C4-2B (cell line): Measurements from ENCODE around the gene REPS1.

ENCODE experiments used
- CTCF ChIP-seq: fragments of 450-650 bp; conservative IDR thresholded peaks from 2 replicates; pipeline ENCODE4 v1.5.1; 2017; ENCODE audit warnings: mild to moderate bottlenecking
- ZFX ChIP-seq: fragments of 450-650 bp; IDR thresholded peaks from 2 replicates; pipeline ENCODE4 v1.6.1; 2017

- TF ChIP-seq CTCF (no peak), ZFX (no peak)
Measured at GRCh38 chr6:139013185-139013800, 25.2 kb upstream of the REPS1 start.
